Astrocyte (in vitro differentiated cells and primary cell): ENCODE measurements around the gene TOMM5. TPM values are rescaled to one million over a fixed set of nuclear protein-coding genes. Genes with fewer than 3 reads are reported as not detected.

Experiments
- DNase-seq: peaks from one replicate; pipeline ENCODE4 v3.0.0-alpha.2; 2010; ENCODE audit warnings: low read depth
- FAIRE-seq: peaks from 2 replicates; lab custom pipeline; 2011; peaks lifted over from hg19 to GRCh38; lab: Jason Lieb, UNC
- H2AFZ ChIP-seq: 2 replicates; pipeline ENCODE4 v1.6.0; 2012; ENCODE audit warnings: low read depth, low read length, inconsistent platforms
- H3K27ac ChIP-seq: 2 replicates; pipeline ENCODE4 v1.5.1; 2011; ENCODE audit warnings: low read depth, low read length, inconsistent platforms
- H3K27me3 ChIP-seq: 2 replicates; pipeline ENCODE4 v1.6.0; 2011; ENCODE audit warnings: low read length, inconsistent platforms; ENCODE audit not compliant: insufficient read depth
- H3K36me3 ChIP-seq: 2 replicates; pipeline ENCODE4 v1.5.1; 2011; ENCODE audit warnings: low read length, inconsistent platforms; ENCODE audit not compliant: insufficient read depth
- H3K4me1 ChIP-seq: 2 replicates; pipeline ENCODE4 v1.5.1; 2011; ENCODE audit warnings: low read length, inconsistent platforms; ENCODE audit not compliant: insufficient read depth
- H3K4me2 ChIP-seq: 2 replicates; pipeline ENCODE4 v1.6.0; 2012; ENCODE audit warnings: low read length, inconsistent platforms
- H3K4me3 ChIP-seq: 2 replicates; pipeline ENCODE4 v1.5.1; 2011; ENCODE audit warnings: low read depth, mild to moderate bottlenecking, low read length, inconsistent platforms; ENCODE audit not compliant: insufficient read depth
- H3K79me2 ChIP-seq: 2 replicates; pipeline ENCODE4 v1.6.0; 2012; ENCODE audit warnings: mild to moderate bottlenecking, low read length, inconsistent platforms; ENCODE audit not compliant: insufficient read depth
- H3K9ac ChIP-seq: 2 replicates; pipeline ENCODE4 v1.6.0; 2012; ENCODE audit warnings: mild to moderate bottlenecking, low read length, inconsistent platforms
- H3K9me3 ChIP-seq: 2 replicates; pipeline ENCODE4 v1.5.1; 2012; ENCODE audit warnings: low read depth, mild to moderate bottlenecking, low read length, inconsistent platforms; ENCODE audit not compliant: insufficient read depth
- H4K20me1 ChIP-seq: 2 replicates; pipeline ENCODE4 v1.6.0; 2012; ENCODE audit warnings: low read length, inconsistent platforms; ENCODE audit not compliant: insufficient read depth
- H3K27ac Mint-ChIP-seq: one replicate; pipeline ENCODE4 v1.8.0; 2021; ENCODE audit warnings: mild to moderate bottlenecking, mixed read lengths; ENCODE audit not compliant: unreplicated experiment
- H3K27me3 Mint-ChIP-seq: one replicate; pipeline ENCODE4 v1.8.0; 2021; ENCODE audit warnings: low read depth, mixed read lengths; ENCODE audit not compliant: unreplicated experiment
- H3K36me3 Mint-ChIP-seq: one replicate; pipeline ENCODE4 v1.8.0; 2021; ENCODE audit warnings: low read depth, mixed read lengths; ENCODE audit not compliant: unreplicated experiment
- H3K4me1 Mint-ChIP-seq: one replicate; pipeline ENCODE4 v1.8.0; 2021; ENCODE audit warnings: low read depth, mixed read lengths; ENCODE audit not compliant: unreplicated experiment
- H3K4me3 Mint-ChIP-seq: one replicate; pipeline ENCODE4 v1.8.0; 2021; ENCODE audit warnings: mild to moderate bottlenecking, moderate library complexity, mixed read lengths; ENCODE audit not compliant: unreplicated experiment
- H3K9me3 Mint-ChIP-seq: one replicate; pipeline ENCODE4 v1.8.0; 2021; ENCODE audit warnings: mild to moderate bottlenecking, mixed read lengths; ENCODE audit not compliant: unreplicated experiment
- CTCF ChIP-seq: IDR thresholded peaks from 2 replicates; pipeline ENCODE4 v1.5.1; 2011; ENCODE audit warnings: low read depth, mild to moderate bottlenecking, inconsistent platforms, low read length, moderate library complexity; ENCODE audit not compliant: insufficient read depth
- EZH2 ChIP-seq: IDR thresholded peaks from 2 replicates; pipeline ENCODE4 v1.6.1; 2012; ENCODE audit warnings: mild to moderate bottlenecking, low read length, inconsistent platforms; ENCODE audit not compliant: insufficient read depth
- total RNA-seq: library from RNA; stranded (reverse); gene quantifications from 2 replicates; pipeline ENCODE4 v1.2.1, GENCODE V29; 2021

TOMM5 gene
- total RNA-seq, 1 donor from 2014 or later, result 137 TPM

- Histone ChIP-seq H3K36me3 (no peaks in the 10 kb centered on the region), H3K4me2 (no peak overlapping the region), H3K27ac (no peak overlapping the region), H3K79me2 (no peaks in the 10 kb centered on the region), H3K27me3 (no peaks in the 10 kb centered on the region), H3K4me1 (peaks cover 6% of the 10 kb centered on the region), H3K9me3 (no peaks in the 10 kb centered on the region), H3K4me3 (no peak overlapping the region), H4K20me1 (peaks cover 19% of the 10 kb centered on the region), H3K9ac (no peak overlapping the region), H2AFZ (no peak overlapping the region)
- Mint-ChIP-seq H3K4me3 (no peak overlapping the region), H3K27me3 (no peaks in the 10 kb centered on the region), H3K9me3 (no peaks in the 10 kb centered on the region), H3K36me3 (peaks cover 2% of the 10 kb centered on the region), H3K27ac (no peak overlapping the region), H3K4me1 (peaks cover 20% of the 10 kb centered on the region)
- DNase-seq (no peak), FAIRE-seq (no peak)
- TF ChIP-seq CTCF (no peak), EZH2 (no peak)
Observed at GRCh38 chr9:37547328-37547878, 45.0 kb downstream of the TOMM5 start.

GRCh38 chr9:37543468-37543867 lies 48.9 kb downstream of the TOMM5 start:
- Histone ChIP-seq H3K36me3 (peaks cover 10% of the 10 kb centered on the region), H3K27ac (no peak overlapping the region), H3K9me3 (no peaks in the 10 kb centered on the region), H3K4me2 (no peak overlapping the region), H3K27me3 (no peaks in the 10 kb centered on the region), H3K9ac (no peak overlapping the region), H3K79me2 (no peaks in the 10 kb centered on the region), H3K4me3 (no peak overlapping the region), H3K4me1 (no peaks in the 10 kb centered on the region), H4K20me1 (peaks cover 6% of the 10 kb centered on the region), H2AFZ (no peak overlapping the region)
- Mint-ChIP-seq H3K4me3 (no peak overlapping the region), H3K9me3 (no peaks in the 10 kb centered on the region), H3K27ac (no peak overlapping the region), H3K4me1 (peaks cover 5% of the 10 kb centered on the region), H3K36me3 (peaks cover 11% of the 10 kb centered on the region), H3K27me3 (no peaks in the 10 kb centered on the region)
- FAIRE-seq (no peak), DNase-seq (no peak)
- TF ChIP-seq EZH2, result no peak
- no peak for TF ChIP-seq CTCF

GRCh38 chr9:37542895-37543294 lies 49.5 kb downstream of the TOMM5 start:
- Histone ChIP-seq H3K9me3 (no peaks in the 10 kb centered on the region), H3K4me2 (no peak overlapping the region), H3K9ac (no peak overlapping the region), H3K27me3 (no peaks in the 10 kb centered on the region), H3K4me3 (no peak overlapping the region), H3K4me1 (no peaks in the 10 kb centered on the region), H2AFZ (no peak overlapping the region), H3K27ac (no peak overlapping the region), H3K36me3 (peaks cover 10% of the 10 kb centered on the region), H3K79me2 (no peaks in the 10 kb centered on the region), H4K20me1 (peaks cover 6% of the 10 kb centered on the region)
- no peaks in the 10 kb centered on the region for H3K27me3 Mint-ChIP-seq
- peaks cover 11% of the 10 kb centered on the region for H3K36me3 Mint-ChIP-seq
- FAIRE-seq (no peak), DNase-seq (no peak)
- H3K4me1 Mint-ChIP-seq, result peaks cover 5% of the 10 kb centered on the region
- H3K27ac Mint-ChIP-seq, result no peak overlapping the region
- no peak overlapping the region for H3K4me3 Mint-ChIP-seq
- H3K9me3 Mint-ChIP-seq, result no peaks in the 10 kb centered on the region
- TF ChIP-seq EZH2, result no peak
- TF ChIP-seq CTCF, result no peak
